T-cell (primary cell): ENCODE data around the gene CELF5. TPM values are rescaled to one million over a fixed set of nuclear protein-coding genes. Genes with fewer than 3 reads are reported as not detected.
"Not testable (repeated sequence)": the region's sequence is repeated elsewhere in the genome, so short reads cannot be mapped to it uniquely, and the experiment has no call there.

Source experiments
- ATAC-seq, 4 experiments: fragments of 200-7000 bp in 3 of 4; fragments of 150-1000 bp in 1 of 4; cut with Tn5 transposase; replicated peaks in 1 of 4; 1 replicate in 3 of 4; 2 replicates in 1 of 4; pipeline ENCODE4 v1.10.0; 2021; ENCODE audit warnings: moderate library complexity in 3 of 4, mild to moderate bottlenecking in 2 of 4, moderate number of reproducible peaks in 1 of 4
- CTCF ChIA-PET, 2 donors: fragments of 300-600 bp; sonication (Branson Sonifier 250); formaldehyde crosslinking; loops; one replicate each; lab custom pipeline; 2022; ENCODE audit warnings: antibody characterized with exemption in 2 of 2; lab: Charles Lee
- POLR2A ChIA-PET, 2 donors: fragments of 300-600 bp; sonication (Branson Sonifier 250); formaldehyde crosslinking; loops; one replicate each; lab custom pipeline; 2022; ENCODE audit warnings: antibody characterized with exemption in 2 of 2; lab: Charles Lee
- DNase-seq, 35 experiments: peaks; one replicate each; pipeline versions ENCODE4 v3.0.0 to v3.0.0-alpha.2; 2013 to 2023
- H3K27ac ChIP-seq: one replicate; pipeline ENCODE4 v1.5.1; 2013; ENCODE audit warnings: low read length
- H3K27me3 ChIP-seq, 2 experiments: replicated peaks in 1 of 2; 1 replicate in 1 of 2; 2 replicates in 1 of 2; pipeline versions ENCODE4 v1.6.1 to v1.7.0; 2013; ENCODE audit warnings: low read length in 1 of 2, mixed read lengths in 1 of 2; ENCODE audit not compliant: control insufficient read depth in 2 of 2, insufficient read depth in 2 of 2; ENCODE audit errors: extremely low read depth in 1 of 2
- H3K36me3 ChIP-seq, 2 donors: 1 replicate in 1 of 2; 2 replicates in 1 of 2; pipeline versions ENCODE4 v1.6.1 to v1.7.0; 2013; ENCODE audit warnings: low read length in 1 of 2; ENCODE audit not compliant: control insufficient read depth in 2 of 2, insufficient read depth in 1 of 2; ENCODE audit errors: extremely low read depth in 1 of 2
- H3K4me1 ChIP-seq, 2 experiments: 1 replicate in 1 of 2; 2 replicates in 1 of 2; pipeline versions ENCODE4 v1.6.1 to v1.7.0; 2013; ENCODE audit warnings: low read length in 2 of 2, mixed read lengths in 1 of 2; ENCODE audit not compliant: insufficient read depth in 2 of 2, control insufficient read depth in 1 of 2; ENCODE audit errors: extremely low read depth in 1 of 2
- H3K4me3 ChIP-seq, 2 donors: 1 replicate in 1 of 2; 2 replicates in 1 of 2; pipeline versions ENCODE4 v1.5.1 to v1.7.0; 2013; ENCODE audit warnings: mild to moderate bottlenecking in 2 of 2, low read length in 1 of 2, moderate library complexity in 1 of 2; ENCODE audit not compliant: control insufficient read depth in 1 of 2; ENCODE audit errors: extremely low read depth in 1 of 2
- H3K9me3 ChIP-seq: 2 replicates; pipeline ENCODE4 v1.7.0; 2013
- H3K27ac Mint-ChIP-seq, 2 donors: one replicate each; pipeline ENCODE4 v1.8.0; 2020 to 2021; ENCODE audit warnings: mild to moderate bottlenecking in 2 of 2, mixed read lengths in 2 of 2
- H3K27me3 Mint-ChIP-seq, 2 donors: one replicate each; pipeline ENCODE4 v1.8.0; 2021 to 2022; ENCODE audit warnings: mixed read lengths in 2 of 2
- H3K36me3 Mint-ChIP-seq: one replicate; pipeline ENCODE4 v1.8.0; 2021; ENCODE audit warnings: mixed read lengths
- H3K4me1 Mint-ChIP-seq, 3 donors: one replicate each; pipeline ENCODE4 v1.8.0; 2020 to 2022; ENCODE audit warnings: mixed read lengths in 3 of 3, mild to moderate bottlenecking in 1 of 3
- H3K4me3 Mint-ChIP-seq, 3 donors: one replicate each; pipeline ENCODE4 v1.8.0; 2020 to 2022; ENCODE audit warnings: mild to moderate bottlenecking in 3 of 3, mixed read lengths in 3 of 3, moderate library complexity in 3 of 3
- H3K9me3 Mint-ChIP-seq, 3 donors: one replicate each; pipeline ENCODE4 v1.8.0; 2020 to 2022; ENCODE audit warnings: mixed read lengths in 3 of 3
- WGBS: methylation state at CpG from one replicate; pipeline ENCODE4 v1.1.5; 2013; ENCODE audit warnings: missing lambda C conversion rate; ENCODE audit not compliant: insufficient coverage; 5-methylcytosine and 5-hydroxymethylcytosine counted together
- total RNA-seq, 35 experiments: library from RNA in 6 of 35; stranded (reverse) in 6 of 35; fragments of 120-200 nt in 1 of 35; gene quantifications; one replicate each; pipeline versions ENCODE4 v1.2.1 to v1.2.4 and lab custom pipeline; 2013 to 2026

The CELF5 gene
- total RNA-seq, 5 donors from 2014 or later (not counting 1 experiment from before 2014, with no cell fraction given), result 0.23 to 1.9 (median 0.39) TPM; not detected in 1

DNA sequence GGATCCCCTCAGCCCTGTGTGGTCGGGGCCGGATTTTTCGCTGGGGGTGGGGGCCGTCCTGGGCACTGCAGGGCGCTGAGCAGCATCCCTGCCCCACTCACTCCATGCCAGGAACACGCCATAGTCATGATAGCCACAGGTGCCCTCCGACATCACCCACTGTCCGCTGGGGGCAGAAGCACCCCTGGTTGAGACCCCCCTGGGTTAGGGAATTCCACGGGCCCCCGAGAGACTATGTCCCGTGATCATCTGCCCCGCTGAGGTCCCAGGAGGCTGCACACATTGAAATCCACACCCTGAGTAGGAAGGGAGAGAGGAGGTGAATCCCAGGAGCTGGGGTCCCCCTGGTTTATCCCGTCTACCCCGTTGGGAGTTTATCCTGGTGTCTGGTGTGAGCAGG is 22.6 kb upstream of the CELF5 start:
- CTCF ChIA-PET, result no interaction called here

DNA sequence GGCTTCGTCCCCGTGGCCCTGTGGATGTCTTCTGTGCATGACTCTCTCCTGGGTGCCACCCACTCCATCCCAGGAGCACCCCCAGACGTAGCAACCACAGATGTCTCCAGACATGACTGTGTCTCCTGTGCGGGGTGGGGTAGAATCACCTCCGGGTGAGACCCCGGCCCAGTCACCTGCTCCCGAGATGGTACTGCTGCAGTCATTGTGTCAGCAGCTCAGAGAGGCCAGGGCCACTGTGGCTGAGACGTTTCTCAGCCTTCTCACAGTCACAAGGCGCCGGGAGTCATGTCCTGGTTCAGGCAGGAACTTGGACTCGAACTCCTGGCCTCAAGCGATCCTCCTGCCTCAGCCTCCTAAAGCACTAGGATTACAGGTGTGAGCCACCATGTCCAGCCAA is 22.1 kb upstream of the CELF5 start:
- Histone ChIP-seq H3K27ac (no peak overlapping the region), H3K27me3 (no peaks in the 10 kb centered on the region), H3K9me3 (no peaks in the 10 kb centered on the region), H3K4me3 (no peak overlapping the region), H3K4me1 (no peaks in the 10 kb centered on the region), H3K36me3 (peaks cover 8 to 36% of the 10 kb centered on the region in 2 donors)
- Mint-ChIP-seq H3K9me3 (no peaks in the 10 kb centered on the region), H3K36me3 (no peaks in the 10 kb centered on the region), H3K4me3 (no peak overlapping the region), H3K27ac (no peak overlapping the region), H3K27me3 (no peaks in the 10 kb centered on the region), H3K4me1 (no peaks in the 10 kb centered on the region)
- POLR2A ChIA-PET, result no interaction called here
- 94% methylated on average over 9 of the region's 12 CpGs for WGBS
- CTCF ChIA-PET, result interaction anchor here in 1 of 2 donors (0.6 kb wide), 1 partner anchor 251 kb away, joined by 3 read pairs; no protein-coding TSS in a partner anchor
- DNase-seq (no peak), ATAC-seq (no peak)

More for the DNA sequence above, 22.6 kb upstream of the CELF5 start:
- Mint-ChIP-seq H3K4me3 (no peak overlapping the region), H3K36me3 (no peaks in the 10 kb centered on the region), H3K4me1 (no peaks in the 10 kb centered on the region), H3K27me3 (no peaks in the 10 kb centered on the region), H3K27ac (no peak overlapping the region), H3K9me3 (no peaks in the 10 kb centered on the region)
- Histone ChIP-seq H3K27me3 (no peaks in the 10 kb centered on the region), H3K36me3 (peaks cover 4 to 32% of the 10 kb centered on the region in 2 donors), H3K9me3 (no peaks in the 10 kb centered on the region), H3K4me1 (no peaks in the 10 kb centered on the region), H3K4me3 (no peak overlapping the region), H3K27ac (no peak overlapping the region)
- DNase-seq (no peak), ATAC-seq (no peak)
- WGBS, result 96% methylated on average over 5 of the region's 14 CpGs
- POLR2A ChIA-PET, result no interaction called here

- WGBS, result 100% methylated on average over 4 of the region's 7 CpGs
- POLR2A ChIA-PET, result interaction anchor here in 1 of 2 donors (0.7 kb wide), 1 partner anchor 1960 kb away, joined by 4 read pairs; no protein-coding TSS in a partner anchor
- H3K36me3 ChIP-seq, result peaks cover 9 to 42% of the 10 kb centered on the region in 2 donors
- DNase-seq, H3K4me1 Mint-ChIP-seq, ATAC-seq, H3K27ac Mint-ChIP-seq, H3K9me3 Mint-ChIP-seq, H3K27me3 Mint-ChIP-seq, H3K4me1 ChIP-seq, H3K36me3 Mint-ChIP-seq, H3K4me3 Mint-ChIP-seq, H3K9me3 ChIP-seq, H3K27ac ChIP-seq, H3K27me3 ChIP-seq, H3K4me3 ChIP-seq: not testable (repeated sequence)
- CTCF ChIA-PET, result interaction anchor here in 1 of 2 donors (0.6 kb wide), 1 partner anchor 252 kb away, joined by 3 read pairs; no protein-coding TSS in a partner anchor
Measured at GRCh38 chr19:3202895-3203294, 21.6 kb upstream of the CELF5 start.

GRCh38 chr19:3203805-3204645 is 20.4 kb upstream of the CELF5 start:
- Mint-ChIP-seq H3K4me1 (no peaks in the 10 kb centered on the region), H3K36me3 (no peaks in the 10 kb centered on the region), H3K9me3 (no peaks in the 10 kb centered on the region), H3K4me3 (no peak overlapping the region), H3K27ac (no peak overlapping the region), H3K27me3 (no peaks in the 10 kb centered on the region)
- DNase-seq, result no peak
- no peaks in the 10 kb centered on the region for H3K27me3 ChIP-seq
- H3K4me1 ChIP-seq, result no peaks in the 10 kb centered on the region
- no peak overlapping the region for H3K4me3 ChIP-seq
- WGBS, result 96% methylated on average over 38 of the region's 43 CpGs
- ChIA-PET CTCF (no interaction called here), POLR2A (no interaction called here)
- H3K9me3 ChIP-seq, result no peaks in the 10 kb centered on the region
- peaks cover 19 to 41% of the 10 kb centered on the region in 2 donors for H3K36me3 ChIP-seq
- no peak for ATAC-seq
- no peak overlapping the region for H3K27ac ChIP-seq

DNA sequence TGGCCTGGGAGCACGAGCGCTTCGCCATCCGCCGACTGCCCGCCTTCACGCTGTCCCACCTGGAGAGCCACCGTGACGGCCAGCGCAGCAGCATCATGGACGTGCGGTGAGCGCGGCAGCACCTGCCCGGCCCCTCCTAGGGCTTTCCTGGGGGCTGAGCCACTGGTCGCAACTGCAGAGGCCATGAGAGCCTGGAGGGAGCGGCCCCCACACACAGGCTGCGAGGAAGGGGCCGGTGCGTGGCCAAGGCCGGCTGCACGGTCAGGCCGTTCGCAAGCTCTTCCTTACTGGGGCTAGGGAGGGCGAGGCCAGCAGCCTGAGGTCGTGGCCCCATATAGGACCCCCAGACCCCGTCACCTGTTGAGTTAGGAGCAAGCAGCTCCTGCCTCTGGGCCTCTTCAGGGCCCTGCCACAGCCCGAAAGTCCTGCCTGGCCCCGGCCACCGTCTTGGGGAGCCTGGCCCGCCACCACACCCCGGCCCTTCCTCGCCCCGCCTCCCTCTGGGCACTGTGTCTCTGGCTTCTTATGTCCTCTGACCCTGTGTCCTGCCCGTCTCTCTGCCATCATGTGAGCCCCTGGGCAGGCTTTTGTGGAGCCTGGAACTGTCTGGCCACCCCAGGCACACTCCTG is 19.7 kb upstream of the CELF5 start:
- Histone ChIP-seq H3K27ac (no peak overlapping the region), H3K4me1 (no peaks in the 10 kb centered on the region), H3K9me3 (no peaks in the 10 kb centered on the region), H3K27me3 (no peaks in the 10 kb centered on the region), H3K36me3 (peaks cover 20 to 38% of the 10 kb centered on the region in 2 donors), H3K4me3 (no peak overlapping the region)
- Mint-ChIP-seq H3K36me3 (peaks cover 3% of the 10 kb centered on the region), H3K4me1 (no peaks in the 10 kb centered on the region), H3K27ac (no peak overlapping the region), H3K4me3 (no peak overlapping the region), H3K9me3 (no peaks in the 10 kb centered on the region), H3K27me3 (no peaks in the 10 kb centered on the region)
- WGBS, result 92% methylated on average over 35 of the region's 35 CpGs
- POLR2A ChIA-PET, result no interaction called here
- CTCF ChIA-PET, result no interaction called here
- ATAC-seq (no peak), DNase-seq (no peak)

GRCh38 chr19:3206216-3206953 is 18.1 kb upstream of the CELF5 start:
- Histone ChIP-seq H3K36me3 (peaks cover 20 to 35% of the 10 kb centered on the region in 2 donors), H3K4me1 (peaks cover 0 to 3% of the 10 kb centered on the region in 2 experiments), H3K4me3 (no peak overlapping the region), H3K27me3 (peaks cover 0 to 7% of the 10 kb centered on the region in 2 experiments), H3K9me3 (no peaks in the 10 kb centered on the region), H3K27ac (no peak overlapping the region)
- Mint-ChIP-seq H3K36me3 (peaks cover 3% of the 10 kb centered on the region), H3K27ac (no peak overlapping the region), H3K4me3 (no peak overlapping the region), H3K4me1 (peaks cover 0 to 3% (median 0%) of the 10 kb centered on the region in 3 donors), H3K9me3 (no peaks in the 10 kb centered on the region), H3K27me3 (no peaks in the 10 kb centered on the region)
- 95% methylated on average over 11 of the region's 28 CpGs for WGBS
- no peak for ATAC-seq
- ChIA-PET CTCF (no interaction called here), POLR2A (interaction anchor here in 1 of 2 donors (0.6 kb wide), 1 partner anchor 769 kb away, joined by 4 read pairs; no protein-coding TSS in a partner anchor)
- no peak for DNase-seq
